Hepatocyte (in vitro differentiated cells): Measurements from ENCODE around the gene NKAPL. TPM values are rescaled to one million over a fixed set of nuclear protein-coding genes. Genes with fewer than 3 reads are reported as not detected.
A peak's percentile ranks its signal among the peaks of the same experiment; 100 is the strongest.

Experiments
- DNase-seq: peaks from one replicate; pipeline ENCODE4 v3.0.0-alpha.2; 2016; ENCODE audit warnings: low spot score
- H2AFZ ChIP-seq: fragments of 200-600 bp; sonication (generic); 2 replicates; pipeline ENCODE4 v1.6.0; 2016; ENCODE audit warnings: antibody characterized with exemption, mild to moderate bottlenecking
- H3K27ac ChIP-seq: fragments of 200-600 bp; sonication (generic); 2 replicates; pipeline ENCODE4 v1.5.1; 2016; ENCODE audit warnings: mild to moderate bottlenecking
- H3K27me3 ChIP-seq: fragments of 200-600 bp; sonication (generic); 2 replicates; pipeline ENCODE4 v1.6.1; 2016
- H3K36me3 ChIP-seq: fragments of 200-600 bp; sonication (generic); replicated peaks from 2 replicates; pipeline ENCODE4 v1.5.1; 2016; ENCODE audit warnings: low read depth; ENCODE audit not compliant: insufficient read depth
- H3K4me1 ChIP-seq: fragments of 200-600 bp; sonication (generic); 2 replicates; pipeline ENCODE4 v1.5.1; 2016; ENCODE audit warnings: mild to moderate bottlenecking, moderate library complexity; ENCODE audit not compliant: insufficient read depth
- H3K4me2 ChIP-seq: fragments of 200-600 bp; sonication (generic); 2 replicates; pipeline ENCODE4 v1.6.0; 2016
- H3K4me3 ChIP-seq: fragments of 200-600 bp; sonication (generic); 2 replicates; pipeline ENCODE4 v1.5.1; 2016; ENCODE audit warnings: mild to moderate bottlenecking
- H3K79me2 ChIP-seq: fragments of 200-600 bp; sonication (generic); 2 replicates; pipeline ENCODE4 v1.6.0; 2017; ENCODE audit warnings: mild to moderate bottlenecking
- H3K9me2 ChIP-seq: fragments of 200-600 bp; sonication (generic); replicated peaks from 2 replicates; pipeline ENCODE4 v1.6.0; 2017; ENCODE audit warnings: mild to moderate bottlenecking; ENCODE audit not compliant: insufficient read depth
- H3K9me3 ChIP-seq: fragments of 200-600 bp; sonication (generic); 2 replicates; pipeline ENCODE4 v1.5.1; 2016; ENCODE audit warnings: low read depth, mild to moderate bottlenecking
- H4K20me1 ChIP-seq: fragments of 200-600 bp; sonication (generic); 2 replicates; pipeline ENCODE4 v1.6.0; 2016; ENCODE audit warnings: mild to moderate bottlenecking; ENCODE audit not compliant: insufficient read depth, poor library complexity, severe bottlenecking
- CTCF ChIP-seq: fragments of 200-600 bp; sonication (generic); IDR thresholded peaks from 2 replicates; pipeline ENCODE4 v1.5.1; 2016; ENCODE audit warnings: antibody characterized with exemption, mild to moderate bottlenecking; ENCODE audit not compliant: poor library complexity
- EZH2 ChIP-seq: fragments of 200-600 bp; sonication (generic); IDR thresholded peaks from 2 replicates; pipeline ENCODE4 v1.6.1; 2016; ENCODE audit warnings: antibody characterized with exemption, mild to moderate bottlenecking, borderline replicate concordance
- EZH2phosphoT487 ChIP-seq: fragments of 200-600 bp; sonication (generic); IDR thresholded peaks from one replicate; pipeline ENCODE4 v1.6.1; 2018; ENCODE audit warnings: antibody characterized with exemption, mild to moderate bottlenecking, low read depth, moderate library complexity; ENCODE audit not compliant: unreplicated experiment, severe bottlenecking
- WGBS: methylation state at CpG from one replicate; pipeline ENCODE4 v1.1.6; 2016; ENCODE audit warnings: low lambda C conversion rate; ENCODE audit errors: missing lambda C conversion rate; 5-methylcytosine and 5-hydroxymethylcytosine counted together
- polyA plus RNA-seq: library from polyadenylated mRNA; unstranded; fragments of >200 nt; fragmentation: Nextera tagmentation; extraction: Ambion mirVana; gene quantifications from 2 replicates; pipeline ENCODE4 v1.2.1, GENCODE V29; 2016
- total RNA-seq: library from RNA; depleted of rRNA; stranded (reverse); fragments of >200 nt; gene quantifications from 2 replicates; pipeline ENCODE4 v1.2.3, GENCODE V29; 2014

Gene NKAPL
- total and polyA plus RNA-seq, 2 experiments from 2014 or later: 0.17 TPM; not detected in 1

DNA sequence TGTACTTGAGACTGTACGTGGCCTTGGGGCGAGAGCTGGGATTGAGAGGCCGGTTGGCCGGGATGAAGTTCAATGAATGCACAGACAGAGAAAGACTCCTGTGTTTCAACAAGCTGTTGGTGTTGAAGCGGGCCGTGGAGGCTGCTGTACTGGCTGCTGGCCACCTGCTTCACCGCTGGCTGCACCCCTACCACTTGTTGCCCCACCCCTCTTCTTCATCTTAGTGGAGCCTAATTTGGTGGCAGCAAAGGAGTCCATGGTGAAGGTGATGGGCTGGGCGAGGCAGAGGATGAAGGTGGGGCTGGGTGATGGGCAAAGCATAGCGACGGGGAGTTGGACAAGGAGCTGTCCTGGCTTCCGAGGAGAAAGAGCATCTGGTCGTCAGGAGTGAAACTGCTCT, 41.2 kb upstream of the NKAPL start:
- Histone ChIP-seq H3K4me2 (peak overlapping the region; percentile 82), H3K27ac (no peak overlapping the region), H3K4me1 (no peaks in the 10 kb centered on the region), H3K4me3 (no peak overlapping the region), H3K9me3 (no peaks in the 10 kb centered on the region), H3K9me2 (no peaks in the 10 kb centered on the region), H3K27me3 (peaks cover 43% of the 10 kb centered on the region), H4K20me1 (no peaks in the 10 kb centered on the region), H2AFZ (no peak overlapping the region), H3K79me2 (no peaks in the 10 kb centered on the region), H3K36me3 (no peaks in the 10 kb centered on the region)
- 94% methylated on average over 12 of the region's 12 CpGs for WGBS
- DNase-seq: no peak
- no peak for TF ChIP-seq EZH2
- TF ChIP-seq EZH2phosphoT487: no peak
- TF ChIP-seq CTCF: no peak

DNA sequence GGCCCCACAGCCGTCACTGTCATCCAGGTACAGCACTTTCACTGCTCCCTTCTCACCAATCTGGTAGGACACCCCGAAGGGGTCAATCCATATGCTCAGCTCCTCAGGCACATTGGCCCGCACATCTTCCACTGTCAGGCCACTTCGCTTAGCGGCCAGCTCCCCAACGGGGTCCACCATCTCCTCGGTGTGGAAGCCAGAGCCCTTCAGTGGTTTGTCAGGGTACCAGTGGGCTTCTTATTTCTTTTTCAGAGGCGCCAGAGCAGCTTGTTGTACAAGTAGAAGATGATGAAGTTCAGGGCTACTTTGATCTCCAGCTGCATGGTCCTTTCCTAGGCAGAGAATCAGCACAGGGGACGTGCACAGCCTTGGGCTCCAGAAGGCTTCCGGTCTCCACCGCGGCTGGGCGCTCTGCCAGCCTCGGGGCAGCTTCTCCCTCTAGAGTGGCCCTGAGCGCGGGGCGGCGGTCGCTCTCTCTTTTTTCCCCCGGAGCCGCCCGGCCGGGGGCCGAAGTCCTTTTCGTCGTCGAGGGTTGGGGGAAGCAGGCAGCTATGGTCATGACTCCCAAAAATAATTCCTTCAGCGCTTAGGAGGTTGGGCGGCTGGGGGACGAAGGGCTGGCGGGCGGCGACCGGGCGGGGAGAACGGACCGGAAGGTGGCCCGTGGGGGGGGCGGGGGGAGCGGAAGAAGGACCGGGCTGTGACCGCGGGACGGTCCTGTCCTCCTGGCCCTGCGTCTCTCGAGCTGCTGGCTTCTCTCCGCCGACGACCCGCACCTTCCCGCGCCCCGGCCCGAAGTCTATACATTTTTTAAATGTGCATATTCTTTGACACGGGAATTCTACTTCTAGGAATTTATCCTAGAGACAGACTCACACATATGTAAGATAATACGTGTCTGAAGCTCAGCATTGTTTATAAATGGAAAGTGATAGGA, 40.5 kb upstream of the NKAPL start:
- Histone ChIP-seq H3K9me2 (no peaks in the 10 kb centered on the region), H3K27me3 (peaks cover 36% of the 10 kb centered on the region), H3K9me3 (no peaks in the 10 kb centered on the region), H3K79me2 (no peaks in the 10 kb centered on the region), H3K4me3 (peak overlapping the region; percentile 66), H3K36me3 (no peaks in the 10 kb centered on the region), H2AFZ (peak overlapping the region; percentile 97), H3K27ac (peak overlapping the region; percentile 77), H4K20me1 (no peaks in the 10 kb centered on the region), H3K4me1 (no peaks in the 10 kb centered on the region), H3K4me2 (peak overlapping the region; percentile 82)
- 18% methylated on average over 38 of the region's 56 CpGs for WGBS
- DNase-seq: peak; percentile 77
- no peak for TF ChIP-seq EZH2phosphoT487
- TF ChIP-seq EZH2: no peak
- TF ChIP-seq CTCF: no peak

GRCh38 chr6:28220257-28221133, 38.6 kb upstream of the NKAPL start:
- no peak overlapping the region for H2AFZ ChIP-seq
- H3K9me3 ChIP-seq: no peaks in the 10 kb centered on the region
- H4K20me1 ChIP-seq: no peaks in the 10 kb centered on the region
- H3K79me2 ChIP-seq: no peaks in the 10 kb centered on the region
- no peaks in the 10 kb centered on the region for H3K36me3 ChIP-seq
- no peak overlapping the region for H3K27ac ChIP-seq
- no peaks in the 10 kb centered on the region for H3K9me2 ChIP-seq
- DNase-seq: no peak
- H3K4me2 ChIP-seq: no peak overlapping the region
- H3K4me3 ChIP-seq: no peak overlapping the region
- peaks cover 19% of the 10 kb centered on the region for H3K27me3 ChIP-seq
- no peaks in the 10 kb centered on the region for H3K4me1 ChIP-seq
- 52% methylated on average over 6 of the region's 6 CpGs for WGBS
- TF ChIP-seq CTCF: no peak
- TF ChIP-seq EZH2phosphoT487: no peak
- TF ChIP-seq EZH2: no peak
